ENCODE measurements around the gene FHAD1.
"Not testable (repeated sequence)": the region's sequence is repeated elsewhere in the genome, so short reads cannot be mapped to it uniquely, and the experiment has no call there.

Gene FHAD1

DNA sequence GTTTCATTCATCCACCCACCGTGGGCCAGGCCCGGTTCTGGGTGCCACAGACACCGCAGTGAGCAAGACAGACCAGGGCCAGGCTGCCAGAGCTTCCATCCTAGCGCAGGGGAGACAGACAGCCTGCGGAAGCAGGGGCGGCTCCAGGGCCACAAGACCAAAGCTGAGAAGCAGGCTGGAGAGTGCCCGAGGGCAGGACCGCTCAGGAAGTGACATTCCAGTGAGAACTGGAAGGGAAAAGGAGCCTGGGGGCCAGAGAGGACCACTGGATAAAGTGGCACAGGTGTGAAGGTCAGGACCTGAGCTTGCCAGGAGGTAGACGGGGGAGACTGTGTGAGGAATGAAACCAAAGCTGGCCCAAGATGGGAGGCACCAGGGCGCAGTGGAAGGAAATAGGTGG is 103.1 kb downstream of the FHAD1 start:
- DNase-seq: no peak

DNA sequence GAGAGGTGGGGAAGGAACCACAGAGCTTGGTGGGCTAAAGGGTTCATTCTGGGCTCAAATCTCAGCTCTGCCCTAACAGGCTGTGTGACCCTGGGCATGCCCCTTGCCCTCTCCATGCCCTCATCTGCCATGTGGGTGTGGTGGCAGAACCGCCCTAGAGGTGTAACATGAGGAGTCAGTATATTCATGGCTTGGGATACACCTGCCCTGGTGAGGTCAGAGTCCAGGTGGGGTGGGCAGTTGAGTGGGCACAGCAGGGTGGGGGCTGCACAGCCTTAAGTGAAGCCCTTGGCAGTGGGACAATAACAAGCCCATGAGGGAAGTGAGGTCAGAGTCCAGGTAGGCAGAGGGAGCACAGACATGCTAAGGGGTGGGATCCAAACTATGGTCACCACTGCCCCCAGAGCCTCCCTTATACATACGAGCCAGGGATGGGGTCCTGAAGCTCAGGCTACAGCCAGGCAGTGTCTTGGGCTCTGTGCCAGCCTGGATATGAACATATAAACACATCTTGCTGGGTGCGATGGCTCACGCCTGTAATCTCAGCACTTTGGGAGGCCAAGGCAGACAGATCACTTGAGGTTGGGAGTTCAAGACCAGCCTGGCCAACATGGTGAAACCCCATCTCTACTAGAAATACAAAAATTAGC is 103.7 kb downstream of the FHAD1 start:
- DNase-seq: no peak

DNA sequence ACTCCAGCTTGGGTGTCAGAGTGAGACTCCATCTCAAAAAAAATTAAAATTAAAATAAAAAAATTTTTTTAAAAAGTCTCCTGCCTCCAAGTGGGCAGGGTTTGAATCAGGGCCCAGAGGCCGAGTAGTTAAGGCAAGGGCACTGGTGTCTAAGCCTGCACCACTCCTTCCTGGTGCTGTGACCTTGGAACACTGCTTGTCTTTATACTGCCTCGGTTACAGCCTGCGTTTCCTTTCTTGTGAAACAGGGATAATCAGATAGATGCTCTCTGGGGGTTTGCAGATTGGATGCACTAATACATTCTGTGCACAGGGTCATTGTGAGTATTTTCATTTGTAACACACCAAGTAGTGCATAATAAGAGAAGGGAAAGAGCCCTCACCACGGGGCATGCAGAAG is 104.3 kb downstream of the FHAD1 start:
- DNase-seq: no peak

DNA sequence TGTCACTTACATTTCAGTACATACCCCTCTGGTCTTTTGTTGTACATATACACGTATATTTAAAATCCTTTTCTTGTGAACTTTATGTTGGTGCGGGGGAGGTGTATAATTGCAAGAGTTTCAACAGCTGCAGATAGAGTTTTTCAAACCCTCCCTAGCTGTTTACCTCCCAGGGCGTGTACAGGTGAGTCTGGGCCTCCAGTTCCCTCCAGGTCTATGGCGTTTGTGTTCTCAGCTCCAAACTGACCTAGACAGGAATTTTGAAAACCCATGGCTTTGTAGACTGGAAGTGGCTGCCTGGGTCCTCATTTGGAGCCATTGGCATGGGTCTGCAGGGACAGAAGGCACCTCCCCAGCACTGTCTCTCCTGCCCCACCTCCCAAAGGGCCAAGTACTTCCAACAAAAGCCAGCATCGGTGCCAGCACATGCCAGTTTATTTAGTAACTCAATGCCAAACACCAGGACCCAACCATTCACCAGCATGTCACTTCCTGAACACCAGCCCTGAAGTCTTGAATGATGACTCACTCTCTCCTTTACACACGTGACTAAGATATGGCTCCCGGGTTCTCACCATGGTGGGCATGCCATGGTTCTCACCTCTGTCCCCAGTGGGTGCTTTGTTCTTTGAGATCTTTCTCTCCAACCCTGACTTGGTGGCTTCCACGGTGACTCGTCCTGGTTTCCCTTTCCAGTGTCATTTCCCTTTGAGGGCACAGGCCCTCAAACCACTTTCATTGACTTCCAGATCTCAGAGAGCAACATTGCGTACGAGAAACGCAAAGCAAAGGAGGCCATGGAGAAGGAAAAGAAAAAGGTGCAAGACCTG is 105.3 kb downstream of the FHAD1 start:
- no peak for DNase-seq

DNA sequence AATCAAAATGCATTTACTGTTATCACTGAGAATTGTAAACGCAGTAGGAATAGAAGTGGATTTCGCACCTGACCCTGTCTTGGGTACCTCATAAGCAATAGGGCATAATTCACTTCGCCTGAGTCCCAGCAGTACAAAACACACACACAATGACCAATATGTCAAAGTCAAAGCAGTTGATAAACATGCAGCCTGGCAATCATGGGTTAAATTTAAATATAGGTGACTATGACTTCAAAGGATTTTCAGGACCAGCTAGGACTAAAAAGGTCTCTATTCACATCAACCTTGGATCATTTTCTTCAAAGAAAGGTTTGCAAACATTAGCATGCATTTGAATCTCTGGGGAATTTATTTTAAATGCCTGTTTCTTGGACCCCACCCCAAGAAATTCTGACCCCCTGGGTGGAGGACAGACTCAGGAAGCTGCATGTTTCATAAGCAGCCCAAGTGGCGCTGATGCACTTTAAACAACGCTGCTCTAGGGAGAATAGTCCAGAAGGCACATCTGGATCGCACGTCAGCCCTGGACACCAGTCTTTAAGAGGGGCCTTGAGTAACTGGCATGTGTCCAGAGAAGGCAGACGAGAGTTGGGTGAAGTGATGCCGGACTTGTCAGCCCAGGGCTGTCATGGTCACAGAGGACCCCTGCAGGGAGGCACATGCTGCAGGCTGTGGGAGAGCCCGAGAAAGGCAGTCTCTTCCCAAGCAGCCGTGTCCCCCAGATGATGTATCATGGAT is 107.0 kb downstream of the FHAD1 start:
- no peak for DNase-seq

DNA sequence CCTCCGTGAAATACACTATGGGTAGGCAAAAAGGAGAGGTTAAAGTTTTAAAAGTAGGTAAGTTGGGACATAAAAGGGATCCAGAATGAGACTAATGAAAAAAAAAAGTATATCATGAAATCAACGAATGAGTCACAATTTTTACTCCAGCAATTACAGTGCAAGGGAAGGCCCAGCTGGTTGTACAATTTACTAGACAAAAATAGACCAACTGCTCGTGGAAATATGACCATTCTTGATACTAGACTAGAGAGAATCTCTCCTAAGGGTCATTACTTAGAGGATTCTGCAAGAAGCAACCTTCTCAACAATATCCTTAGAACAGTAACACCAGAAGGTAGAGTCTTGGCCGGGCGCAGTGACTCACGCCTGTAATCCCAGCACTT is 107.5 kb downstream of the FHAD1 start:
- DNase-seq: no peak

DNA sequence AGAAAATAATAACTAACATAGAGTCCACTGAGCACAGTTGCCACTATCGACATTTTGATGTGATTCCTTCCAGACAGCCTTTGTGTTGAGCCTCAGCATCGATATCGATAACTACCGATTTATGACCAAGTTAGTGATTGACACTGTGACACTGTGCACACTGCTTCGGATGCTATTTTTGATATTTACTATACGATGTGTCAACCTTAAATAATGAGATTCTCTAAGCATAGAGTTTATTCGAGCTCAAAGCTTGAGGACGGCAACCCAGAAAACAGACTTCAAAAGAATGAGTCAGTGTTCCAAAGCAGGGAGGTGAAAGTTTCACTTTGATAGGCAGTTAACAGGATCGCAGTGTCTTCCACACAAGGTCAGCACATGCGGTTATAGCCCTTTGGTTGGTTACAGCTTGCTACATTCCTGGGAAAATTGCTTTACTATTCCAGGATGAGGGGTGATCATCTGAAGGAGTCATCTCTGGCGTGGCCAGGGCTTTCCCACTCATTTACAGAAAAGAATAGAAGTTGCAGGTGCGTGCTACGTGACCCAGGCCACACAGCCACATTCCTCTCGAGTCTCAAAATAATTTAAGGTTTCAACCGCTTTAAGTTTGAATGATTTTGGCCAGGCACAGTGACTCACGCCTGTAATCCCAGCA is 109.1 kb downstream of the FHAD1 start:
- DNase-seq: no peak

DNA sequence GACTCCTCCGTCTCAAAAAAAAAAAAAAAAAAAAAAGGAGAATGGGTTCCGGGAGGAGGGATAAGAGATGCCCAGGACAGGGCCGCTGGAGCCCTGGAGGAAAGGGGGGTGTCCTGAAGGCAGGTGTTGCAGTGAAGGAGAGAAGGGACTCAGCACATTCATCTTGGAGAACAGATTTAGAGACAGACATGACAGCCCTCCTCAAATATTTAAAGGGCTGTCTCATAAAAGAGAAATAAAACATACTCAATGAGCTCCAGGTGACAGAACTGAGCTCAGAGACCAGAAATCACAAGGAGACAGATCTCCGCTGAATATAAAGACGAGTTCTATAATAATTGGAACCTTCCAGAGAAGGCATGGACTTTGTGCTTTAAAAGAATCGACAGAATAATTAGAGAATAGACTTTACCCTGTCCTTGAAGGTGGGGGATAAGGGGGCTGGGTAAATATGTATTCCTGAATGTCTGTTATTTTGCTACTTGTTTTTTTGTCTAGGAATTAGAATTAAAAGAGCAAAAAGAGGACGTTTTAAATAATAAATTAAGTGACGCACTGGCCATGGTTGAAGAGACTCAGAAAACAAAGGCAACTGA is 110.7 kb downstream of the FHAD1 start:
- DNase-seq: no peak

DNA sequence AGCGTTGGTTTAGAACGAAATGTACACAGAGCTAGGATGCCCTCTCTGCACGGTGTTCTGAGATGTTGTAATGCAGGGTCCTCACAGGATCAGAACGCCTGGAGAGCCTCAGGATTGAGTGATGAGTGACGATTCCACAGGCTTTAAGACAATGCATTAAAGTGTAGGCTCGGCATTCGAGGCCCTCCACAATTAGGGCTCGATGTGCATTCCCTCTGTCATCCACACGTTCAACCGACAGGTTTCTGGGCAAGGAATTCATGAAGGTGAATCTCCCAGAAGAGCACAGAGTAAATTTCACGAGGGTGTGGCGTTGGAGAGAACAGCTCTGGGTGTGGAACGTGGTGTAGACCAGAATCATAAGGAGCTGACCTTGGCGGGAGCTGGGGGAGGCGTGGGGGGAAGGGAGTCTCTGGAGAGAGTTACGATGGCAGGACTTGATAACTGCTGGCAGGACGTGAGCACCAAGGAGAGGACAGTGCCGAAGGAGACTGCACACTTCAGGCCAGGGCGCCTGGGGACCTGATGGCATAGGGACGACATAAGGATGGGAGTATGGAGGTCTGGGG is 111.6 kb downstream of the FHAD1 start:
- no peak for DNase-seq

DNA sequence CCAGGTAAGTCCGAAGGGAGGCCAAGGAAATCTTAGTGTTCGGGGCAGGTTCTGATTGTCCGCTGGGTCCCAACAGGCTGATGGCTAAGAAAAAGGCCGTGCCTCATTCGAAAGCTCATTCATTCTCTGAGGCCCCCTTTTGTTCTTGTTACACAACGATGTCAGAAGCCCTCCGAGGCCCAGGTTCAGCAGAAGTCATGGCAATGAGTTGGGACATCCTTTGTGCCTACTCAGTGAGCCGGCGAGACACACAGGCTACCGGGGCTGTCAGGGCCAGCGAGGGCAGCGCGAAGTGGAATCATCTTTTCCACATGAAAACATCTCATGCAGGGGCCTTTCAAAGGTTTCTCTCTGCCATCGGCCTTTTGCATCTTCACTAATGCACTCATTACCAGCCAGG is 113.7 kb downstream of the FHAD1 start:
- DNase-seq: no peak

DNA sequence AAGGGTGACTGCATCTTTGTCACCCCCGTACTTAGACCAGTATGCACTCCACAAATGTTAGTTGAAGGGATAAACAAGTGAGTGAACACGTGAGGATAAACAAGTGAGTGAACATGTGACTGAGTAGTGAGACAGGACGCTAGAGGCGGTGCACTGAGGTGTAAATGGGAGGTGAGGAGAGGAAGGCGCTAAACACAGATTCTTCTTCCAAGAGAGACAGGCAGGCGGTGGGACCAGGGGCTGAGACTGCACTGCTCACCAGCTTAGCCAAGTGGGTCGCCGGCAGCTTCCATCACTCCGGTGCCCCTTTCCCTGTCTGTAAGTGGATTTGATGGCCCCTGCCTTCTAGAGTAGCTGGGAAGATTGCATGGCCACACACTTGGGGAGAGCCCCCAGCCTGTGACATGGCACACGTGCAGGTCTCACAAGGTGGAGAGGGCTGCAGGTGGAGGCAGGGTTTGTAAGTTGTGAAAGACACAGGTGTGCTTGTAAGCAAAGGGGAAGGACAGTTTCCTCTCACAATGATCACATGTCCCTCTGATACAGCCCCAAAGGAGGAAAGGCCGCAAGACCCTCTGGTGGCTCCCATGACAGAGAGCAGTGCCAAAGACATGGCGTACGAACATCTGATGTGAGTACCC is 115.2 kb downstream of the FHAD1 start:
- no peak for DNase-seq

DNA sequence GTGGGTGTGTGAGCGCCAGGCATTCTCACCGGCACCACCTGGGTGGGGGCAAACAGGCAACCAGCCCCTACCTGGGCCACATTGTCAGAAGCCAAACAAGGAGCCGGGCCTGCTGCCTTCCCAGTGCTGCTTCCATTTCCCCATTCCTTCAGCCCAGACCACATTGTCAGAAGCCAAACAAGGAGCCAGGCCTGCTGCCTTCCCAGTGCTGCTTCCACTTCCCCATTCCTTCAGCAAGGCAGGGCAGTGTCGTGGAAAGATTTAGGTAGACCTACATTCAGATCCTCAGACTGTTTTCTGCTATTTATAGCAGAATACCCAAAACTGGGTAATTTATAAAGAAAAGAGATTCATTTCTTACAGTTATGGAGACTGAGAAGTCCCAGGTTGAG is 115.7 kb downstream of the FHAD1 start:
- DNase-seq: no peak

DNA sequence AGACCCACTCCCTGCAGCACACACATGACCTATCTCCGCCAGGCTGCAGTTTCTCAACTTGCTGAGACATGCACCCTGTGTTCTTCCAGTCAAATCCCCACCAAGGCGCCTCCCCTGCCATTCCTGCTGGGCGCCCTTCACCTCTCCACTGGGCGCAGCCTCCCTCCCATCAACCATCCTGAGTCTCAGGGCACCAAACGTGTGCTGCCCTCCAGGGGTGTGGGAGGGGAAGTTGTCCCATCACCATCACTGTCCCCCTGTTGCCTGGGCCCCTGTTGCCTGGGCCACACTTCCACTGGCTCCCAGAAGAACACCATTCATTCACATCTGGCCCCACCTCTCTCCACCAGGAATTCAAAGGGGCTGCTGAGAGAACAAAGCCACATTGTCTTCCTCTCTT is 117.7 kb downstream of the FHAD1 start:
- DNase-seq: no peak

DNA sequence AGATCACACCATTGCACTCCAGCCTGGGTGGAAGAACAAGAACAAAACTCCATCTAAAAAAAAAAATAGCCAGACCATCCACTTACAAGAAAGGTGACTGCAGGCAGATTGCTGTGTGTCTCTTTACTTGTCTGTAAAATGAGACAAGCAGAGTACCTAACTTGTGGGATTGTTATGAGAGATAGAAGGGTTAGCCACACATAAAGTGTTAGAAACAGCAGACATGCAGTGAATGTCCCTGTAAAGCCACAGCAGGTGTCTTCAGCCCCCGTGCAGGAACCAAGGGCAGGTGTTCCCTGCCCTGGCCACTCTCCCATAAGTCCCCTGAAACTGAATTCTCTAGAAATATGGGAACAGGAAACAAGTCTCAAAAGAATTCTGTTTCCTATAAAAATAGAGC is 121.9 kb downstream of the FHAD1 start:
- no peak for DNase-seq

DNA sequence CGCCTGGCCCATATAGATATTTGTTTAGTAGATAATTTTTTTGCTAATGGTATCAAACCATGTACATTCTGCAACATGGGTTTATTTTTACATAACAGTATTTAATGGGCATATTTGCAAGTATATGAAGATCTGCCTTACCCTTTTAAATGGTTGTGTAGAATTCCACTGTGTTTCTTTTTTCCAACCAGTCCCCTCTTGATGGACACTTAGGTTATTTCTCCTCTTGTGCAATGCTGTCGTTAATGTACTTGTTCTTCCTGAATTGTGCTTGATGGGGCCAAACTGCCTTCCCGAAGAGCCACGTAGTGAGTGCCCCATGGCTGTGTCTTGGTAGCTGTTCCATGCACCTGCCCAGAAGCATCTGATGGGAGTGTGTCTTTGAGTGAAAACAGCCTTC is 123.2 kb downstream of the FHAD1 start:
- DNase-seq: no peak

DNA sequence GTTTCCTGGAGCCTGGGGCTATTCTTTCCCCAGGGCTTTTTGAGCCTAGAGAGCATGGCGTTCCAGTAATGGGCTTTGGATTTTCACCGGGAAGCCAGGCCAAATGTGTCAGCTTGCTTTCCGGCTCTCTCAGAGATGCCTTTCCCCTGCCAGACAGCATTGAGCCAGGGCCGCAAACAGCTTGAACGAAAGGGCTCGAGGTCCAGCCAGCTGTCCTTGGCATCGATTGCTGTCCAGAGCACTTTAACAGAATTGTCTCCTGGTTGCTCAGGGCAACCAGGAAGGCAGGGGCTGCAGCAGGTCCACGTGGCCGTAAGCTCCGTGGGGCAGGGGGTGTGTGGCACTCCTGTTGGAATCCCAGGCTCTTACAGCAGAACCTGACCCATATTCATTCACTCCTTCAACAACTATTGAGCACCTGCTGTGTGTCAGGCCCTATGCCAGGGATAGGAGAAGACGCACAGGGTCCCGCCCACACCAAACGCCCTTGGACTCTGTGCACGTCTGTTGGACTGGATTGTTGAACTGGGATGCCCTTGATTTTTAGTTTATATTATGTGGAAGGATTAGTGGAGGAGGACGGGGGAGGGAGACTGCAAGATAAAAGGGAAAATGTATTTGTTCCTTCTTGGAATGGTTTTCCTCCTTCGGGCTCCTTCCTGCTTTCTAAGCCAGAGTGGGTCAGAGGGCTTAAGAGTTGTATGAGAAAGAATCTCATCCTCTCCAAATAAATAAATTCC is 123.9 kb downstream of the FHAD1 start:
- DNase-seq: no peak

DNA sequence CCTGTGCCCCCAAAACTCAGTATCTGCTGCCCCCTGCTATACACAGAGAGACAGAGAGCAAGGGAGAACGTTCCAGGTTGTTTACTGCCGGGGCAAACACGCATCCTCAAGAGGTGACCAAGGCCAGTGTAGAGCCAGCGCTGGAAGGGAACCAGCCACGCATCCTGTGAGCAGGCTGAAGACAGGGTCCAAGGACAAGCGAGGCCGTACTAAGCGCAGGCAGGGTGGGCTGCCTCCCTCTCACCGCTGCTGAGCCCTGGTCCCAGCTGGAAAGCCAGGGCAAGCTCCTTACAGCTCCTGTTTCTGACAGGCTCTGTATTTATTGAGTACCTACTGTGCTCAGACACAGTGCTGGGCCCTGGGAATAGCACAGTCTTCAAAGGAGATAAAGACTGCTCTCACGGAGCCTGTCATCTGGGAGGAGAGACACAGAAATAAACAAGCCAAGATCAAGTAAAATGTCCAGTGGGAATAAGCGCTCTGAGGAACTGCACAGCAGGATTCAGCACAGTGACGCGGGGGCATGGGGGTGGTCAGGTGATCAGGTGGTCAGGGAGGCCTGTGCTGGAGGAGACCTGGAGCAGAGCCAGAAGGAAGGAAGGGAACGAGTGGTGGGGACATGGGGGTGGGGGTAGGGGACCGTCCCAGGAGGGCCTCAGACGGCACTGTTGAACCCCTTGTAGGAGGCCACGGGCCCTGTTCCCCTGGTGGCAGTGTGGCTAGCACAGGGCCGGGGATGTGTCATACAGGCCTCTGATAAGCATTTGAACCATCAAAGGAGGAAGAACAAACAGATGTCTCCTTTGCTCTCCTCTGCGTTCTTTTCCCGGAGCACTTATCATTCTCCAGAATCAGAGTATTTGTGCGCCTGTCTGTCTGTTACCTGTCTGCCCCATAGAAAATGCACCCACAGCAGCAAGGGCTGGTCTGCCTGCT is 124.9 kb downstream of the FHAD1 start:
- DNase-seq: no peak

DNA sequence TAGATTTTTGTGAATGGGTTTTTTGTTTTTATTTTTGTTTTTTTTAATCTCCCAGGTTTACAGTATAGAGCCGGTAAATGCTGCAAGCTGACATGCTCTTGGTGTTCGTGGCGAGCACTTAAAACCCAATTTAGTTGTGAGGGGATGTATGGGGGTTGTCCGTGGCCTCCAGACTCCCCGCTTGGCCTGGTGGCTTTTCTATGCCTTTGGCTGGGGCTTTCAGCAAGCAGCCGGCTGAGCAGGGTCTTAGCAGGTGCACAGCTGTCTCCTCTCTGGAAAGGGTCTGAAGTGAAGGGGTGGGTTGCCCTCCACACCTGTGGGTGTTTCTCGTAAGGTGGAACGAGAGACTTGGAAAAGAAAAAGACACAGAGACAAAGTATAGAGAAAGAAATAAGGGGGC is 131.7 kb downstream of the FHAD1 start:
- no peak for DNase-seq

DNA sequence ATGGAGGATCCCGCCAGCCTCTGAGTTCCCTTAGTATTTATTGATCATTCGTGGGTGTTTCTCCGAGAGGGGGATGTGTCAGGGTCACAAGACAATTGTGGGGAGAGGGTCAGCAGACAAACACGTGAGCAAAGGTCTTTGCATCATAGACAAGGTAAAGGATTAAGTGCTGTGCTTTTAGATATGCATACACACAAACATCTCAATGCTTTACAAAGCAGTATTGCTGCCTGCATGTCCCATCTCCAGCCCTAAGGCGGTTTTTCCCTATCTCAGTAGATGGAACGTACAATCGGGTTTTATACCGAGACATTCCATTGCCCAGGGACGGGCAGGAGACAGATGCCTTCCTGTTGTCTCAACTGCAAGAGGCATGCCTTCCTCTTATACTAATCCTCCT is 132.1 kb downstream of the FHAD1 start:
- not testable (repeated sequence) for DNase-seq
